Measurements from ENCODE around the gene LTB. TPM values are rescaled to one million over a fixed set of nuclear protein-coding genes. Genes with fewer than 3 reads are reported as not detected.
"Not testable (repeated sequence)": the region's sequence is repeated elsewhere in the genome, so short reads cannot be mapped to it uniquely, and the experiment has no call there.

Gene LTB
- total RNA-seq, 2 donors from 2014 or later: 110 to 153 TPM

- peak; percentile 99 for DNase-seq (ENCODE audit: low spot score)
- Mint-ChIP-seq H3K36me3 (peaks cover 15% of the 10 kb centered on the region), H3K9me3 (no peaks in the 10 kb centered on the region), H3K27ac (peak overlapping the region; percentile 91 to 94), H3K27me3 (peaks cover 0 to under 1% of the 10 kb centered on the region in 2 donors), H3K4me3 (peak overlapping the region; percentile 90), H3K4me1 (ENCODE audit: low read depth in 2 of 2) (peaks cover 26 to 30% of the 10 kb centered on the region in 2 donors)
- peak; percentile 93 to 94 for ATAC-seq
These were observed 37.8 kb upstream of the LTB start for GRCh38 chr6:31619805-31620585.

GRCh38 chr6:31617010-31617409, 34.8 kb upstream of the LTB start:
- DNase-seq (ENCODE audit: low spot score): no peak
- peak overlapping the region; percentile 30 for H3K4me3 Mint-ChIP-seq
- H3K27ac Mint-ChIP-seq: no peak overlapping the region
- no peak for ATAC-seq
- H3K4me1 Mint-ChIP-seq (ENCODE audit: low read depth in 2 of 2): peaks cover 19 to 21% of the 10 kb centered on the region in 2 donors
- peaks cover 8% of the 10 kb centered on the region for H3K36me3 Mint-ChIP-seq
- H3K27me3 Mint-ChIP-seq: peaks cover 0 to 3% of the 10 kb centered on the region in 2 donors
- no peaks in the 10 kb centered on the region for H3K9me3 Mint-ChIP-seq

GRCh38 chr6:31615748-31616147, 33.5 kb upstream of the LTB start:
- Mint-ChIP-seq H3K27me3 (peaks cover 0 to 3% of the 10 kb centered on the region in 2 donors), H3K4me1 (ENCODE audit: low read depth in 2 of 2) (peaks cover 10 to 12% of the 10 kb centered on the region in 2 donors), H3K9me3 (no peaks in the 10 kb centered on the region), H3K36me3 (no peaks in the 10 kb centered on the region), H3K27ac (peak overlapping the region in 1 of 2 donors; percentile 68), H3K4me3 (peak overlapping the region; percentile 30)
- DNase-seq (ENCODE audit: low spot score) (no peak), ATAC-seq (no peak)

- Mint-ChIP-seq H3K27me3 (peaks cover 0 to 3% of the 10 kb centered on the region in 2 donors), H3K4me3 (peak within 1 kb of the TSS; percentile 30), H3K27ac (peak within 1 kb of the TSS in 1 of 2 donors; percentile 68), H3K9me3 (no peaks in the 10 kb centered on the region), H3K36me3 (no peaks in the 10 kb centered on the region), H3K4me1 (ENCODE audit: low read depth in 2 of 2) (peaks cover 10 to 12% of the 10 kb centered on the region in 2 donors)
- no peak for DNase-seq (ENCODE audit: low spot score)
- no peak for ATAC-seq
These were observed 32.7 kb upstream of the LTB start, which contains the start of gene AIF1 for GRCh38 chr6:31614684-31615578. Gene AIF1 (plus strand): TSS chr6:31615234. CDS start chr6:31615330, 96 bp downstream.

- Mint-ChIP-seq H3K36me3 (no peaks in the 10 kb centered on the region), H3K4me3 (no peak overlapping the region), H3K27me3 (peaks cover 0 to 3% of the 10 kb centered on the region in 2 donors), H3K4me1 (ENCODE audit: low read depth in 2 of 2) (peaks cover 10 to 12% of the 10 kb centered on the region in 2 donors), H3K9me3 (no peaks in the 10 kb centered on the region), H3K27ac (no peak overlapping the region)
- DNase-seq (ENCODE audit: low spot score): no peak
- ATAC-seq: no peak
These were observed 31.9 kb upstream of the LTB start for GRCh38 chr6:31614075-31614619.

GRCh38 chr6:31610968-31611367, 28.7 kb upstream of the LTB start:
- Mint-ChIP-seq H3K4me3 (no peak overlapping the region), H3K27ac (no peak overlapping the region), H3K36me3 (no peaks in the 10 kb centered on the region), H3K27me3 (peaks cover 0 to 3% of the 10 kb centered on the region in 2 donors), H3K9me3 (no peaks in the 10 kb centered on the region), H3K4me1 (ENCODE audit: low read depth in 2 of 2) (peaks cover 3 to 8% of the 10 kb centered on the region in 2 donors)
- ATAC-seq (no peak), DNase-seq (ENCODE audit: low spot score) (no peak)

- Mint-ChIP-seq H3K27ac (no peak overlapping the region), H3K36me3 (no peaks in the 10 kb centered on the region), H3K27me3 (peaks cover 0 to under 1% of the 10 kb centered on the region in 2 donors), H3K9me3 (no peaks in the 10 kb centered on the region), H3K4me3 (no peak overlapping the region), H3K4me1 (ENCODE audit: low read depth in 2 of 2) (peaks cover 0 to 2% of the 10 kb centered on the region in 2 donors)
- DNase-seq (ENCODE audit: low spot score) (no peak), ATAC-seq (no peak)
These were observed 27.5 kb upstream of the LTB start for GRCh38 chr6:31609519-31610406.

GRCh38 chr6:31607317-31607716, 25.1 kb upstream of the LTB start:
- Mint-ChIP-seq H3K36me3 (no peaks in the 10 kb centered on the region), H3K4me1 (ENCODE audit: low read depth in 2 of 2) (no peaks in the 10 kb centered on the region), H3K9me3 (no peaks in the 10 kb centered on the region), H3K27me3 (no peaks in the 10 kb centered on the region), H3K4me3 (no peak overlapping the region), H3K27ac (peak overlapping the region in 1 of 2 donors; percentile 28)
- DNase-seq (ENCODE audit: low spot score) (no peak), ATAC-seq (no peak)

GRCh38 chr6:31597006-31597405, 14.8 kb upstream of the LTB start:
- Mint-ChIP-seq H3K4me3 (peak overlapping the region; percentile 45), H3K9me3 (no peaks in the 10 kb centered on the region), H3K36me3 (no peaks in the 10 kb centered on the region), H3K27me3 (no peaks in the 10 kb centered on the region), H3K4me1 (ENCODE audit: low read depth in 2 of 2) (peaks cover 29 to 42% of the 10 kb centered on the region in 2 donors), H3K27ac (peak overlapping the region; percentile 61 to 87)
- ATAC-seq (peak; percentile 46 to 62), DNase-seq (ENCODE audit: low spot score) (no peak)

GRCh38 chr6:31592396-31592771, 10.2 kb upstream of the LTB start:
- Mint-ChIP-seq H3K27ac (peak overlapping the region; percentile 92 to 93), H3K4me1 (ENCODE audit: low read depth in 2 of 2) (peaks cover 50 to 51% of the 10 kb centered on the region in 2 donors), H3K9me3 (no peaks in the 10 kb centered on the region), H3K27me3 (no peaks in the 10 kb centered on the region), H3K36me3 (peaks cover 7% of the 10 kb centered on the region), H3K4me3 (peak overlapping the region; percentile 82)
- DNase-seq (ENCODE audit: low spot score): no peak
- ATAC-seq: peak; percentile 26 to 56

GRCh38 chr6:31590691-31591090, 8.5 kb upstream of the LTB start:
- H3K36me3 Mint-ChIP-seq; DNase-seq (ENCODE audit: low spot score); ATAC-seq; H3K9me3 Mint-ChIP-seq; H3K27me3 Mint-ChIP-seq: not testable (repeated sequence)
- Mint-ChIP-seq H3K4me1 (ENCODE audit: low read depth in 2 of 2) (peaks cover 54 to 59% of the 10 kb centered on the region in 2 donors), H3K27ac (peak overlapping the region in 1 of 2 donors; percentile 85), H3K4me3 (peak overlapping the region; percentile 20)

GRCh38 chr6:31588871-31589650, 6.8 kb upstream of the LTB start:
- Mint-ChIP-seq H3K4me3 (peak overlapping the region; percentile 1), H3K27ac (peak overlapping the region; percentile 85 to 87), H3K9me3 (no peaks in the 10 kb centered on the region), H3K4me1 (ENCODE audit: low read depth in 2 of 2) (peaks cover 52 to 64% of the 10 kb centered on the region in 2 donors), H3K27me3 (no peaks in the 10 kb centered on the region), H3K36me3 (peaks cover 7% of the 10 kb centered on the region)
- no peak for ATAC-seq
- no peak for DNase-seq (ENCODE audit: low spot score)
